ENCODE results near the gene ST6GALNAC5.

GRCh38 chr1:76939817-76940216, 72.5 kb downstream of the ST6GALNAC5 start:
- TF ChIP-seq ATAD3A (CRISPR knock-in tag; IDR thresholded peaks at IDR 0.05): no peak
- TF ChIP-seq ZHX1 (CRISPR knock-in tag; IDR thresholded peaks at IDR 0.05; ENCODE audit: low read depth): no peak

Data from HepG2 (cell line).